ENCODE data around the gene MYNN.

MYNN gene

DNA sequence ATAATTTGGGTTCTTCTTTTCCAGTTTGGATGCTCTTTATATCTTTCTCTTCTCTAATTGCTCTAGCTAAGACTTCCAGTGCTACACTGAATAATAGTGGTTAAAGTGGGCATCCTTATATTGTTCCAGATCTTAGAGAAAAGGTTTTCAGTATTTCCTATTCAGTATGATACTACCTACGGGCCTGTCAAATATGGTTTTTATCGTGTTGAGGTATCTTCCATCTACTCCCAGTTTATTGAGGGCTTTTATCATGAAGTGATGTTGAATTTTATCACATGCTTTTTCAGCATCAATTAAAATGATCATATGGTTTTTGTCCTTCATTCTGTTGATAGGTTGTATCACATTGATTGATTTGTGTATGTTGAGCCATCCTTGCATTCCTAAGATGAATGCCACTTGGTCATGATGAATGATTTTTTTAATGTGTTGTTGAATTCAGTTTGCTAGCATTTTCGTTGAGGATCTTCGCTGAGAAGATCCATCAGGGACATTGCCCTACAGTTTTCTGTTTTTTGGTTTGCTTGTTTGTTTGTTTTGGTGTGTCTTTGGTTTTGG, 42.5 kb downstream of the MYNN start:
- Histone ChIP-seq H3K36me3 (replicated peaks; ENCODE audit: low read depth, low read length) (no peaks in the 10 kb centered on the region), H2AFZ (ENCODE audit: low read depth, low read length) (no peak overlapping the region), H3K9me3 (ENCODE audit: insufficient read depth, low read length) (peaks cover 3% of the 10 kb centered on the region; the same call in 1 of the 2 replicates), H3K27me3 (ENCODE audit: low read depth, low read length) (peaks cover 18% of the 10 kb centered on the region; the same call in 1 of the 2 replicates), H3K4me2 (ENCODE audit: low read length) (no peak overlapping the region), H4K20me1 (ENCODE audit: insufficient read depth, low read length) (no peaks in the 10 kb centered on the region), H3K4me3 (ENCODE audit: low read length) (no peak overlapping the region), H3K4me1 (ENCODE audit: low read length) (peaks cover 12% of the 10 kb centered on the region; the same call in 1 of the 2 replicates), H3K9ac (ENCODE audit: low read length) (no peak overlapping the region), H3K79me2 (ENCODE audit: low read length) (no peaks in the 10 kb centered on the region), H3K27ac (ENCODE audit: low read length) (no peak overlapping the region)
- TF ChIP-seq EZH2phosphoT487 (IDR thresholded peaks at IDR 0.05; ENCODE audit: low read depth): no peak

GRCh38 chr3:169818316-169818715, 45.1 kb downstream of the MYNN start:
- peaks cover 21% of the 10 kb centered on the region; the same call in 1 of the 2 replicates for H3K27me3 ChIP-seq (ENCODE audit: low read depth, low read length)
- H3K27ac ChIP-seq (ENCODE audit: low read length): no peak overlapping the region
- no peaks in the 10 kb centered on the region for H4K20me1 ChIP-seq (ENCODE audit: insufficient read depth, low read length)
- H3K9me3 ChIP-seq (ENCODE audit: insufficient read depth, low read length): peaks cover 3% of the 10 kb centered on the region; the same call in 1 of the 2 replicates
- no peaks in the 10 kb centered on the region for H3K36me3 ChIP-seq (replicated peaks; ENCODE audit: low read depth, low read length)
- H3K9ac ChIP-seq (ENCODE audit: low read length): no peak overlapping the region
- no peak overlapping the region for H3K4me3 ChIP-seq (ENCODE audit: low read length)
- TF ChIP-seq EZH2phosphoT487 (IDR thresholded peaks at IDR 0.05; ENCODE audit: low read depth): no peak
- TF ChIP-seq, protein P1, sequence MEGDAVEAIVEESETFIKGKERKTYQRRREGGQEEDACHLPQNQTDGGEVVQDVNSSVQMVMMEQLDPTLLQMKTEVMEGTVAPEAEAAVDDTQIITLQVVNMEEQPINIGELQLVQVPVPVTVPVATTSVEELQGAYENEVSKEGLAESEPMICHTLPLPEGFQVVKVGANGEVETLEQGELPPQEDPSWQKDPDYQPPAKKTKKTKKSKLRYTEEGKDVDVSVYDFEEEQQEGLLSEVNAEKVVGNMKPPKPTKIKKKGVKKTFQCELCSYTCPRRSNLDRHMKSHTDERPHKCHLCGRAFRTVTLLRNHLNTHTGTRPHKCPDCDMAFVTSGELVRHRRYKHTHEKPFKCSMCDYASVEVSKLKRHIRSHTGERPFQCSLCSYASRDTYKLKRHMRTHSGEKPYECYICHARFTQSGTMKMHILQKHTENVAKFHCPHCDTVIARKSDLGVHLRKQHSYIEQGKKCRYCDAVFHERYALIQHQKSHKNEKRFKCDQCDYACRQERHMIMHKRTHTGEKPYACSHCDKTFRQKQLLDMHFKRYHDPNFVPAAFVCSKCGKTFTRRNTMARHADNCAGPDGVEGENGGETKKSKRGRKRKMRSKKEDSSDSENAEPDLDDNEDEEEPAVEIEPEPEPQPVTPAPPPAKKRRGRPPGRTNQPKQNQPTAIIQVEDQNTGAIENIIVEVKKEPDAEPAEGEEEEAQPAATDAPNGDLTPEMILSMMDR (IDR thresholded peaks at IDR 0.05; ENCODE audit: low read depth, low read length): no peak
- peaks cover 6% of the 10 kb centered on the region; the same call in 1 of the 2 replicates for H3K4me1 ChIP-seq (ENCODE audit: low read length)
- H3K79me2 ChIP-seq (ENCODE audit: low read length): no peaks in the 10 kb centered on the region
- H2AFZ ChIP-seq (ENCODE audit: low read depth, low read length): no peak overlapping the region
- no peak overlapping the region for H3K4me2 ChIP-seq (ENCODE audit: low read length)

DNA sequence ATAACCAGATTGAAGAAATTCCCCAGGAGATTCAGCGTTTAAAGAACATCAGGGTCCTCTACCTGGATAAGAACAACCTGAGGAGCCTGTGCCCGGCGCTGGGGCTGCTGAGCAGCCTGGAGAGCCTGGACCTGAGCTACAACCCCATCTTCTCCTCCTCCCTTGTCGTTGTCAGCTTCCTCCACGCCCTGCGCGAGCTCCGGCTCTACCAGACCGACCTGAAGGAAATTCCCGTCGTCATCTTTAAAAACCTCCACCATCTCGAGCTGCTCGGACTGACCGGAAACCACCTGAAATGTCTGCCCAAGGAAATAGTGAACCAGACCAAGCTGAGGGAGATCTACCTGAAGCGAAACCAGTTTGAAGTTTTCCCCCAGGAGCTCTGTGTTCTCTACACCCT, 48.9 kb downstream of the MYNN start:
- TF ChIP-seq, protein P1 (IDR thresholded peaks at IDR 0.05; ENCODE audit: low read depth, low read length): no peak
- no peak for TF ChIP-seq EZH2phosphoT487 (IDR thresholded peaks at IDR 0.05; ENCODE audit: low read depth)

DNA sequence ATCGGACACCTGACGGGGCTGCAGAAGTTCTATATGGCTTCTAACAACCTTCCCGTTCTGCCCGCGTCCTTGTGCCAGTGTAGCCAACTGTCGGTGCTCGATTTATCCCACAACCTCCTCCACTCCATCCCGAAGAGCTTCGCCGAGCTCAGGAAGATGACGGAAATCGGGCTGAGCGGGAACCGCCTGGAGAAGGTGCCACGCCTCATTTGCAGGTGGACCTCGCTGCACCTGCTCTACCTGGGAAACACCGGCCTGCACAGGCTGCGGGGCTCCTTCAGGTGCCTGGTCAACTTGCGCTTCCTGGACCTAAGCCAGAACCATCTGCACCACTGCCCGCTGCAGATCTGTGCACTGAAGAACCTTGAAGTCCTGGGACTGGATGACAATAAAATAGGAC, 49.3 kb downstream of the MYNN start:
- no peaks in the 10 kb centered on the region for H3K9me3 ChIP-seq (ENCODE audit: insufficient read depth, low read length)
- peaks cover 24% of the 10 kb centered on the region; the same call in 1 of the 2 replicates for H3K27me3 ChIP-seq (ENCODE audit: low read depth, low read length)
- H2AFZ ChIP-seq (ENCODE audit: low read depth, low read length): no peak overlapping the region
- no peaks in the 10 kb centered on the region for H3K79me2 ChIP-seq (ENCODE audit: low read length)
- no peak overlapping the region for H3K4me3 ChIP-seq (ENCODE audit: low read length)
- H3K9ac ChIP-seq (ENCODE audit: low read length): no peak overlapping the region
- no peak overlapping the region for H3K4me2 ChIP-seq (ENCODE audit: low read length)
- peaks cover 6% of the 10 kb centered on the region; the same call in 1 of the 2 replicates for H3K4me1 ChIP-seq (ENCODE audit: low read length)
- TF ChIP-seq, protein P1 (IDR thresholded peaks at IDR 0.05; ENCODE audit: low read depth, low read length): no peak
- TF ChIP-seq EZH2phosphoT487 (IDR thresholded peaks at IDR 0.05; ENCODE audit: low read depth): no peak
- no peaks in the 10 kb centered on the region for H3K36me3 ChIP-seq (replicated peaks; ENCODE audit: low read depth, low read length)
- no peak overlapping the region for H3K27ac ChIP-seq (ENCODE audit: low read length)
- no peaks in the 10 kb centered on the region for H4K20me1 ChIP-seq (ENCODE audit: insufficient read depth, low read length)

More for the DNA sequence above, 48.9 kb downstream of the MYNN start:
- H3K27ac ChIP-seq (ENCODE audit: low read length): no peak overlapping the region
- no peak overlapping the region for H3K4me3 ChIP-seq (ENCODE audit: low read length)
- peaks cover 6% of the 10 kb centered on the region; the same call in 1 of the 2 replicates for H3K4me1 ChIP-seq (ENCODE audit: low read length)
- H3K9ac ChIP-seq (ENCODE audit: low read length): no peak overlapping the region
- H3K27me3 ChIP-seq (ENCODE audit: low read depth, low read length): peaks cover 24% of the 10 kb centered on the region; the same call in 1 of the 2 replicates
- no peaks in the 10 kb centered on the region for H3K9me3 ChIP-seq (ENCODE audit: insufficient read depth, low read length)
- H3K36me3 ChIP-seq (replicated peaks; ENCODE audit: low read depth, low read length): no peaks in the 10 kb centered on the region
- H4K20me1 ChIP-seq (ENCODE audit: insufficient read depth, low read length): no peaks in the 10 kb centered on the region
- no peaks in the 10 kb centered on the region for H3K79me2 ChIP-seq (ENCODE audit: low read length)
- no peak overlapping the region for H2AFZ ChIP-seq (ENCODE audit: low read depth, low read length)
- H3K4me2 ChIP-seq (ENCODE audit: low read length): no peak overlapping the region

Data from OCI-LY3 (cell line).